Stomach (tissue), 4 donors: ENCODE results near the gene HNRNPU.

ENCODE experiments used
- POLR2A ChIP-seq, 4 donors: fragments of 450-650 bp; IDR thresholded peaks; one replicate each; pipeline ENCODE4 v1.6.1; 2016; ENCODE audit warnings: antibody characterized with exemption in 4 of 4, control low read depth in 2 of 4, mild to moderate bottlenecking in 1 of 4, moderate library complexity in 1 of 4
- POLR2AphosphoS5 ChIP-seq, 3 donors: sonication (generic); formaldehyde crosslinking; IDR thresholded peaks; one replicate each; pipeline ENCODE4 v1.6.1; 2016; ENCODE audit warnings: antibody characterized with exemption in 3 of 3
- TF ChIP-seq, protein P1 (sequence below), 7 experiments: fragments of 450-650 bp in 4 of 7; fragments of 200-600 bp in 3 of 7; sonication (generic) in 3 of 7; IDR thresholded peaks; one replicate each; pipeline ENCODE4 v1.5.1; 2016 to 2019; ENCODE audit warnings: antibody characterized with exemption in 7 of 7, control low read depth in 2 of 7, mild to moderate bottlenecking in 1 of 7

DNA sequence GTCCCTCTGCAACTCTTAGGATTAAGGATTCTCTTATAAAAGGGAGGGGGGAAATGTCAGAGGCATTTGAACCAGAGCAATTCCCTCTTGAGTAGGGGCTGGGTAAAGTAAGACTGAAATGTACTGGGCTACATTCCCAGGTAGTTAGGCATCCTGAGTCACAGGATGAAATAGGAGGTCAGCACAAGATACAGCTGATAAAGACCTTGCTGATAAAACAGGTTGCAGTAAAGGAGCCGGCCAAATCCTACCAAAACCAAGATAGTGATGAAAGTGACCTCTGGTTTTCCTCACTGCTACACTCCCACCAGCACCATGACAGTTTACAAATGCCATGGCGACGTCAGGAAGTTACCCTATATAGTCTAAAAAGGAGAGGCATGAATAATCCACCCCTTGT, 43.2 kb downstream of the HNRNPU start:
- TF ChIP-seq, protein P1, sequence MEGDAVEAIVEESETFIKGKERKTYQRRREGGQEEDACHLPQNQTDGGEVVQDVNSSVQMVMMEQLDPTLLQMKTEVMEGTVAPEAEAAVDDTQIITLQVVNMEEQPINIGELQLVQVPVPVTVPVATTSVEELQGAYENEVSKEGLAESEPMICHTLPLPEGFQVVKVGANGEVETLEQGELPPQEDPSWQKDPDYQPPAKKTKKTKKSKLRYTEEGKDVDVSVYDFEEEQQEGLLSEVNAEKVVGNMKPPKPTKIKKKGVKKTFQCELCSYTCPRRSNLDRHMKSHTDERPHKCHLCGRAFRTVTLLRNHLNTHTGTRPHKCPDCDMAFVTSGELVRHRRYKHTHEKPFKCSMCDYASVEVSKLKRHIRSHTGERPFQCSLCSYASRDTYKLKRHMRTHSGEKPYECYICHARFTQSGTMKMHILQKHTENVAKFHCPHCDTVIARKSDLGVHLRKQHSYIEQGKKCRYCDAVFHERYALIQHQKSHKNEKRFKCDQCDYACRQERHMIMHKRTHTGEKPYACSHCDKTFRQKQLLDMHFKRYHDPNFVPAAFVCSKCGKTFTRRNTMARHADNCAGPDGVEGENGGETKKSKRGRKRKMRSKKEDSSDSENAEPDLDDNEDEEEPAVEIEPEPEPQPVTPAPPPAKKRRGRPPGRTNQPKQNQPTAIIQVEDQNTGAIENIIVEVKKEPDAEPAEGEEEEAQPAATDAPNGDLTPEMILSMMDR (IDR thresholded peaks at IDR 0.05), result no peak
- TF ChIP-seq POLR2AphosphoS5 (IDR thresholded peaks at IDR 0.05) (no peak), POLR2A (IDR thresholded peaks at IDR 0.05) (no peak)
